ENCODE measurements around the gene NDUFC2.

- TF ChIP-seq CTCF (IDR thresholded peaks at IDR 0.05) = no peak
- no peak for TF ChIP-seq POLR2A (IDR thresholded peaks at IDR 0.05)
Measured at GRCh38 chr11:78023426-78023825, 56.2 kb downstream of the NDUFC2 start.
